ENCODE results near the gene CRY2.

CRY2 gene

DNA sequence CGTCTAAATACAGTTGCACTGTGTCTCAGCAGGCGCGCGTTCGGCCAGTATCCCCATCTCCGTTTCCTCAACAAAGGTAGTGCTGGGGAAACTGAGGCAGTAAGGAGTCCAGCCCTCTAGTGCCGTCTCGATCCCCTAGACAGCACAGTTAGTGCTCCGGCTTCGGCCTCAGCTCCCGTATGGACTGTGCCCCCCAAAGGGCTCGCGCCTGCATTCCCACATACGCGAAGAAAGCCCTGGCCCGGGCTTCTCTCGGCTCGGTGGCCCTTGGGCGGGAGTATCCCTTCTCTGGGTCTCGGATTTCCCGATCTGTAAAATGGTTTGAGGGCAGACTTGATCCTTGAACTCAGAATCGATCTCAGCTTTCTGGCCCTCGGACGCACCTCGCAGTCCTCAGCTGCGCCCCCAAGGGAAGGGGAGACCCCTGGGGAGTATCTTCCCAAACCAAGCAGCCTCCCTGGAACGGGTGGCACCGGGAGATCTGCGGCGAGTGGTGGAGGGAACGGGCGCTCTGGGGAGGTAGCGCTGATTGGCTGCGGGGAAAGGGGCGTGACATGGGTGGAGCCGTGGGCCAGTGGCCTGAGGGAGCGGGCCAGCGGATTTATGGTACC, 71.2 kb downstream of the CRY2 start:
- ATAC-seq, result peak; percentile 91
- TF ChIP-seq, protein P1, sequence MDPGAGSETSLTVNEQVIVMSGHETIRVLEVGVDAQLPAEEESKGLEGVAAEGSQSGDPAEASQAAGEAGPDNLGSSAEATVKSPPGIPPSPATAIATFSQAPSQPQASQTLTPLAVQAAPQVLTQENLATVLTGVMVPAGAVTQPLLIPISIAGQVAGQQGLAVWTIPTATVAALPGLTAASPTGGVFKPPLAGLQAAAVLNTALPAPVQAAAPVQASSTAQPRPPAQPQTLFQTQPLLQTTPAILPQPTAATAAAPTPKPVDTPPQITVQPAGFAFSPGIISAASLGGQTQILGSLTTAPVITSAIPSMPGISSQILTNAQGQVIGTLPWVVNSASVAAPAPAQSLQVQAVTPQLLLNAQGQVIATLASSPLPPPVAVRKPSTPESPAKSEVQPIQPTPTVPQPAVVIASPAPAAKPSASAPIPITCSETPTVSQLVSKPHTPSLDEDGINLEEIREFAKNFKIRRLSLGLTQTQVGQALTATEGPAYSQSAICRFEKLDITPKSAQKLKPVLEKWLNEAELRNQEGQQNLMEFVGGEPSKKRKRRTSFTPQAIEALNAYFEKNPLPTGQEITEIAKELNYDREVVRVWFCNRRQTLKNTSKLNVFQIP (CRISPR knock-in tag; IDR thresholded peaks at IDR 0.05; ENCODE audit: borderline replicate concordance, low read depth), result no peak
- TF ChIP-seq TCF4 (CRISPR knock-in tag; IDR thresholded peaks at IDR 0.05; ENCODE audit: borderline replicate concordance) (no peak), ZNF8 (CRISPR knock-in tag; IDR thresholded peaks at IDR 0.05) (no peak; the same call in 1 of the 2 replicates), ARNTL (CRISPR knock-in tag; IDR thresholded peaks at IDR 0.05; ENCODE audit: borderline replicate concordance, low read depth) (no peak), ZNF70 (CRISPR knock-in tag; IDR thresholded peaks at IDR 0.05) (no peak), BACH2 (CRISPR knock-in tag; IDR thresholded peaks at IDR 0.05; ENCODE audit: borderline replicate concordance) (no peak)
- TF ChIP-seq, protein P2, sequence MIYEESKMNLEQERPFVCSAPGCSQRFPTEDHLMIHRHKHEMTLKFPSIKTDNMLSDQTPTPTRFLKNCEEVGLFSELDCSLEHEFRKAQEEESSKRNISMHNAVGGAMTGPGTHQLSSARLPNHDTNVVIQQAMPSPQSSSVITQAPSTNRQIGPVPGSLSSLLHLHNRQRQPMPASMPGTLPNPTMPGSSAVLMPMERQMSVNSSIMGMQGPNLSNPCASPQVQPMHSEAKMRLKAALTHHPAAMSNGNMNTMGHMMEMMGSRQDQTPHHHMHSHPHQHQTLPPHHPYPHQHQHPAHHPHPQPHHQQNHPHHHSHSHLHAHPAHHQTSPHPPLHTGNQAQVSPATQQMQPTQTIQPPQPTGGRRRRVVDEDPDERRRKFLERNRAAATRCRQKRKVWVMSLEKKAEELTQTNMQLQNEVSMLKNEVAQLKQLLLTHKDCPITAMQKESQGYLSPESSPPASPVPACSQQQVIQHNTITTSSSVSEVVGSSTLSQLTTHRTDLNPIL (CRISPR knock-in tag; IDR thresholded peaks at IDR 0.05; ENCODE audit: low read depth), result no peak
- TF ChIP-seq, protein P3, sequence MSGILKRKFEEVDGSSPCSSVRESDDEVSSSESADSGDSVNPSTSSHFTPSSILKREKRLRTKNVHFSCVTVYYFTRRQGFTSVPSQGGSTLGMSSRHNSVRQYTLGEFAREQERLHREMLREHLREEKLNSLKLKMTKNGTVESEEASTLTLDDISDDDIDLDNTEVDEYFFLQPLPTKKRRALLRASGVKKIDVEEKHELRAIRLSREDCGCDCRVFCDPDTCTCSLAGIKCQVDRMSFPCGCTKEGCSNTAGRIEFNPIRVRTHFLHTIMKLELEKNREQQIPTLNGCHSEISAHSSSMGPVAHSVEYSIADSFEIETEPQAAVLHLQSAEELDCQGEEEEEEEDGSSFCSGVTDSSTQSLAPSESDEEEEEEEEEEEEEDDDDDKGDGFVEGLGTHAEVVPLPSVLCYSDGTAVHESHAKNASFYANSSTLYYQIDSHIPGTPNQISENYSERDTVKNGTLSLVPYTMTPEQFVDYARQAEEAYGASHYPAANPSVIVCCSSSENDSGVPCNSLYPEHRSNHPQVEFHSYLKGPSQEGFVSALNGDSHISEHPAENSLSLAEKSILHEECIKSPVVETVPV (CRISPR knock-in tag; IDR thresholded peaks at IDR 0.05), result no peak
- TF ChIP-seq, protein P4, sequence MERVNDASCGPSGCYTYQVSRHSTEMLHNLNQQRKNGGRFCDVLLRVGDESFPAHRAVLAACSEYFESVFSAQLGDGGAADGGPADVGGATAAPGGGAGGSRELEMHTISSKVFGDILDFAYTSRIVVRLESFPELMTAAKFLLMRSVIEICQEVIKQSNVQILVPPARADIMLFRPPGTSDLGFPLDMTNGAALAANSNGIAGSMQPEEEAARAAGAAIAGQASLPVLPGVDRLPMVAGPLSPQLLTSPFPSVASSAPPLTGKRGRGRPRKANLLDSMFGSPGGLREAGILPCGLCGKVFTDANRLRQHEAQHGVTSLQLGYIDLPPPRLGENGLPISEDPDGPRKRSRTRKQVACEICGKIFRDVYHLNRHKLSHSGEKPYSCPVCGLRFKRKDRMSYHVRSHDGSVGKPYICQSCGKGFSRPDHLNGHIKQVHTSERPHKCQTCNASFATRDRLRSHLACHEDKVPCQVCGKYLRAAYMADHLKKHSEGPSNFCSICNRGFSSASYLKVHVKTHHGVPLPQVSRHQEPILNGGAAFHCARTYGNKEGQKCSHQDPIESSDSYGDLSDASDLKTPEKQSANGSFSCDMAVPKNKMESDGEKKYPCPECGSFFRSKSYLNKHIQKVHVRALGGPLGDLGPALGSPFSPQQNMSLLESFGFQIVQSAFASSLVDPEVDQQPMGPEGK (CRISPR knock-in tag; IDR thresholded peaks at IDR 0.05; ENCODE audit: borderline replicate concordance), result no peak

DNA sequence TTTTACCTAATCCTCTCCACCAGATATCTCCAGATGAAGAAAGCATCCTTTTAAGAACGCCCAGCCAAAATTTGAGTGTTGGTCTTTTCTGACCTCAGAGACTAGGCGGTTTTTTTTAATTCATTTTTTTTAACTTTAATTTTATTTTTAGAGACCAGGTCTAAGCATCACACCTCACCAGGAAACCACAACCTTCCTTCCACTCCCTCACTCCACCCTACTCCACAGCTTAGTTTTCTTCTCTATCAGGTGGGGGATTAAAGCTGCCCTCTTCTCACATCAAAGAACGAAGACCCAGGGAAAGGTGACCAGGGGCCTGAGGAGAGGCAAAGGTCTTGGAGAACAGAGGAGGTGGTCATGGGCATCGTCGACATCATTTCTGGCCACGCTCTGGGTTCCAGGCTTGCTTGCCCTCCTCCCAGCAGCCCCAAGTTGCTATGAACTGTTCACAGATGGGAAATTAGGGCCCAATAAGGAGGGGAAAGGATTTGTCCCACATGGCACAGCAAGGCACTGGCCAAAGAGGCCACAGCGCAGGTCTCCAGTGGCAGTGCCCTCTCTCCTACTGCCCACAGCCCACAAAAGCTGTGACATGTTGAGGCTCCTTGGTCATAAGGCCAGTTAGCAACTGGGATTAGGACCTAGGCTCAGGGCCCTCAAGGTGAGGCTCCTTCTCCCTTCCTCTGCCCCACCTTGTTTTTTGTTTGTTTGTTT, 71.8 kb downstream of the CRY2 start:
- TF ChIP-seq ZFP3 (CRISPR knock-in tag; IDR thresholded peaks at IDR 0.05) (no peak), TOX (CRISPR knock-in tag; IDR thresholded peaks at IDR 0.05; ENCODE audit: borderline replicate concordance) (no peak), ZNF8 (CRISPR knock-in tag; IDR thresholded peaks at IDR 0.05) (no peak), TCF4 (CRISPR knock-in tag; IDR thresholded peaks at IDR 0.05; ENCODE audit: borderline replicate concordance) (no peak), ESRRG (CRISPR knock-in tag; IDR thresholded peaks at IDR 0.05) (no peak), OSR1 (CRISPR knock-in tag; IDR thresholded peaks at IDR 0.05) (no peak)
- TF ChIP-seq, protein P2 (CRISPR knock-in tag; IDR thresholded peaks at IDR 0.05; ENCODE audit: low read depth), result no peak
- ATAC-seq, result no peak

DNA sequence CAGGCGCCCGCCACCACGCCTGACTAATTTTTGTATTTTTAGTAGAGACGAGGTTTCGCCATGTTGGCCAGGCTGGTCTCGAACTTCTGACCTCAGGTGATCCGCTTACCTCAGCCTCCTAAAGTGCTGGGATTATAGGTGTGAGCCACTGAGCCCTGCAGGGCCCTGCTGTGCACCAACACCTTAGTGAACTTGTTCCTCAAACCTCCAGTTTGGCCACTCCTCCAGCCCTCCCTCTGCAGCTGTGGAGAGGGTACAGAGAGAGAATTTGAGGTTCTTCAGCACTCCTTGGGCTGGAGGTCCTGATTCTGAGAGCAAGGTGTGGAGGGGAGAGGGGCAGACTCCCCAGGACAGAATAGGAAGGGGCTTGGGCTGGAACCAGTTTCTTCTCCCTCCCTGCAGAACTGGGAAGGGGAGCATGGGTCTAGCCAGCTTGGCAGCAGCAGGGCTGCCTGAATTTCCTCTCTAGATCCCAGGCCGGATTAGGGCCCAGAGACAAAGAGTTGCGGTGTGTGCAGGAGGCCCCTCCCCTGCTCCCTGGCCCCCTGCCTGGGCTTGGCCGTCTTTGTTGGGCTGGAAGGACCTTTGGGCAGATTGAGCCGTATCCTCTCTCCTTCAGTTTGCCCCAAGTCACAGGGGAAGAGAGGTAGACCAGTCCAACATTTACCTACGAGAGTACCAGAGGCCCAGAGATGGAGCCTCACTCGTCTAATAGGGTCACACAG, 72.7 kb downstream of the CRY2 start:
- no peak for TF ChIP-seq ESRRG (CRISPR knock-in tag; IDR thresholded peaks at IDR 0.05)
- no peak for TF ChIP-seq ZNF8 (CRISPR knock-in tag; IDR thresholded peaks at IDR 0.05)
- TF ChIP-seq BACH2 (CRISPR knock-in tag; IDR thresholded peaks at IDR 0.05; ENCODE audit: borderline replicate concordance), result no peak
- TF ChIP-seq, protein P4 (CRISPR knock-in tag; IDR thresholded peaks at IDR 0.05; ENCODE audit: borderline replicate concordance), result no peak
- TF ChIP-seq, protein P5, sequence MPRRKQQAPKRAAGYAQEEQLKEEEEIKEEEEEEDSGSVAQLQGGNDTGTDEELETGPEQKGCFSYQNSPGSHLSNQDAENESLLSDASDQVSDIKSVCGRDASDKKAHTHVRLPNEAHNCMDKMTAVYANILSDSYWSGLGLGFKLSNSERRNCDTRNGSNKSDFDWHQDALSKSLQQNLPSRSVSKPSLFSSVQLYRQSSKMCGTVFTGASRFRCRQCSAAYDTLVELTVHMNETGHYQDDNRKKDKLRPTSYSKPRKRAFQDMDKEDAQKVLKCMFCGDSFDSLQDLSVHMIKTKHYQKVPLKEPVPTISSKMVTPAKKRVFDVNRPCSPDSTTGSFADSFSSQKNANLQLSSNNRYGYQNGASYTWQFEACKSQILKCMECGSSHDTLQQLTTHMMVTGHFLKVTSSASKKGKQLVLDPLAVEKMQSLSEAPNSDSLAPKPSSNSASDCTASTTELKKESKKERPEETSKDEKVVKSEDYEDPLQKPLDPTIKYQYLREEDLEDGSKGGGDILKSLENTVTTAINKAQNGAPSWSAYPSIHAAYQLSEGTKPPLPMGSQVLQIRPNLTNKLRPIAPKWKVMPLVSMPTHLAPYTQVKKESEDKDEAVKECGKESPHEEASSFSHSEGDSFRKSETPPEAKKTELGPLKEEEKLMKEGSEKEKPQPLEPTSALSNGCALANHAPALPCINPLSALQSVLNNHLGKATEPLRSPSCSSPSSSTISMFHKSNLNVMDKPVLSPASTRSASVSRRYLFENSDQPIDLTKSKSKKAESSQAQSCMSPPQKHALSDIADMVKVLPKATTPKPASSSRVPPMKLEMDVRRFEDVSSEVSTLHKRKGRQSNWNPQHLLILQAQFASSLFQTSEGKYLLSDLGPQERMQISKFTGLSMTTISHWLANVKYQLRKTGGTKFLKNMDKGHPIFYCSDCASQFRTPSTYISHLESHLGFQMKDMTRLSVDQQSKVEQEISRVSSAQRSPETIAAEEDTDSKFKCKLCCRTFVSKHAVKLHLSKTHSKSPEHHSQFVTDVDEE (CRISPR knock-in tag; IDR thresholded peaks at IDR 0.05), result no peak
- TF ChIP-seq ZC3H10 (CRISPR knock-in tag; IDR thresholded peaks at IDR 0.05), result no peak
- TF ChIP-seq ZNF70 (CRISPR knock-in tag; IDR thresholded peaks at IDR 0.05), result no peak
- no peak for TF ChIP-seq PPARA (CRISPR knock-in tag; IDR thresholded peaks at IDR 0.05; ENCODE audit: borderline replicate concordance)
- no peak for TF ChIP-seq ZNF565 (CRISPR knock-in tag; conservative IDR thresholded peaks at IDR 0.05; ENCODE audit: low read depth)
- TF ChIP-seq TOX (CRISPR knock-in tag; IDR thresholded peaks at IDR 0.05; ENCODE audit: borderline replicate concordance), result no peak
- TF ChIP-seq ZFP3 (CRISPR knock-in tag; IDR thresholded peaks at IDR 0.05), result no peak
- TF ChIP-seq ARNTL (CRISPR knock-in tag; IDR thresholded peaks at IDR 0.05; ENCODE audit: borderline replicate concordance, low read depth), result no peak
- no peak for TF ChIP-seq TCF4 (CRISPR knock-in tag; IDR thresholded peaks at IDR 0.05; ENCODE audit: borderline replicate concordance)

More for the DNA sequence above, 72.7 kb downstream of the CRY2 start:
- ATAC-seq, result no peak

Measured in SK-N-SH treated with all-trans-retinoic acid at 6 μM for 48 hours (cell line).